ENCODE data around the gene RHOU. TPM values are rescaled to one million over a fixed set of nuclear protein-coding genes. Genes with fewer than 3 reads are reported as not detected.
A peak's percentile ranks its signal among the peaks of the same experiment; 100 is the strongest.

The RHOU gene
- total RNA-seq, 4 donors from 2014 or later, result 17.2 to 50.1 (median 33.9) TPM

DNA sequence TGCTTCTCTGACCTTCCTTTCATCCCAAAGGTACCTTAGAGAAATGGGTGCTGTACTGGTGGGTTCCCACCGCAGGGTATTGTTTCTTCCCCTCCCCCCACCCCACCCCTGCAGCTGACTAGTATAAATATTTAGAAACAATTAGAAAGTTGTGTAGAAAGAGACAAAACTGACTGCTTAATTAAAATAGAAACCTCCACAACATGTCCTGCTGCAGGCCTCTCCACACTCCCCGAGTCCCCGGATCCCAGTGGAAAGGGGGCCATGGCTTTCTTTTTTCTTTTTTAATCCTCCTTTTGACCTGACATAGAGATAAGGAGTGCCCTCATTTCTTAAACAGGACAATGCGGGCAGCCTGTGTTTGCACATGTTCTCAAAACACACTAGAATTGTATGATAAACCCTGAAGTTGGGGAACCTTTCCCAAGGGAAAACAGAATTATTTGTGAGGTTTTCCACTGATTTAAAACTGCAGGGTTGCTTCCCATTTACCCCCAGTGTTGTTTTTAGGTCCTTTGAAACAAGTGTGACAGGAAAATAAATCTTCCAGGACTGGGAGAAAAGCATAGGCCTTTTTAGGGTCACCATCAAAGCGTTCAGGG is 1.7 kb downstream of the RHOU start:
- DNase-seq (ENCODE audit: low spot score), result no peak
- ATAC-seq (ENCODE audit: low FRiP score), result no peak
- TF ChIP-seq CTCF (IDR thresholded peaks at IDR 0.05), result no peak

- TF ChIP-seq CTCF (IDR thresholded peaks at IDR 0.05), result no peak
- DNase-seq (ENCODE audit: low spot score), result no peak
- ATAC-seq (ENCODE audit: low FRiP score), result peak; percentile 62
Observed at GRCh38 chr1:228737601-228738041, 2.3 kb downstream of the RHOU start.

DNA sequence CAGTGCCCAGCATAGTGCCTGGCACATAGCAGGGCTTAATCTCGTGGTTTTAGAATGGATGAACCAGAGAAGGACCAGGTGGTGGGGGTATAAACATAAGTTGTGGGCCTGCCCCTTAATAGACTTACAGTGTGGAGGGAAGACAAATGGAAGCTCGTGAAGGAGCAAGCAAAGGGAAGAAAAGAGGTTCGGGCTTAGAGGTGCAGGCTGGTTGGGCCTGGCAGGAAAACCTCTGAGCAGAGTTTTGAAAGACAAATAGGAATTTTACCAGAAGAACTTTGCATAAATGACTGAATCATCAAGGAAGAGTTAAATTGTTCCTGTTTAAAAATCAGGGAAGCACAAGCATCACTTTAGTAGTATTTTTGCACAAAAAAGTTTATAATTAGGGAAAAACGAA is 4.5 kb downstream of the RHOU start:
- ATAC-seq (ENCODE audit: low FRiP score) (no peak), DNase-seq (ENCODE audit: low spot score) (no peak)
- no peak for TF ChIP-seq CTCF (IDR thresholded peaks at IDR 0.05)

GRCh38 chr1:228740543-228741317 is 5.5 kb downstream of the RHOU start:
- DNase-seq (ENCODE audit: low spot score), result no peak
- ATAC-seq (ENCODE audit: low FRiP score), result peak; percentile 25
- no peak for TF ChIP-seq CTCF (IDR thresholded peaks at IDR 0.05)

GRCh38 chr1:228742281-228742860 is 7.1 kb downstream of the RHOU start:
- DNase-seq (ENCODE audit: low spot score) (no peak), ATAC-seq (ENCODE audit: low FRiP score) (no peak)
- TF ChIP-seq CTCF (IDR thresholded peaks at IDR 0.05), result no peak

DNA sequence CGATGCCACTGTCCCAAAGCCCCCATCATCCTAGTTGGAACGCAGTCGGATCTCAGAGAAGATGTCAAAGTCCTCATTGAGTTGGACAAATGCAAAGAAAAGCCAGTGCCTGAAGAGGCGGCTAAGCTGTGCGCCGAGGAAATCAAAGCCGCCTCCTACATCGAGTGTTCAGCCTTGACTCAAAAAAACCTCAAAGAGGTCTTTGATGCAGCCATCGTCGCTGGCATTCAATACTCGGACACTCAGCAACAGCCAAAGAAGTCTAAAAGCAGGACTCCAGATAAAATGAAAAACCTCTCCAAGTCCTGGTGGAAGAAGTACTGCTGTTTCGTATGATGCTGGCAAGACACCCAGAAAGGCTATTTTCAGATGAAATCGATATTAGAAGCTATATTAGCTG is 8.1 kb downstream of the RHOU start:
- TF ChIP-seq CTCF (IDR thresholded peaks at IDR 0.05), result no peak
- ATAC-seq (ENCODE audit: low FRiP score) (no peak), DNase-seq (ENCODE audit: low spot score) (no peak)

All from omental fat pad (tissue), 4 donors.